Loucy (cell line): ENCODE data around the gene PROKR2.

Source experiments
- EZH2phosphoT487 ChIP-seq: fragments of 200-600 bp; IDR thresholded peaks from 2 replicates; pipeline ENCODE4 v1.6.1; 2018; ENCODE audit warnings: antibody characterized with exemption, mild to moderate bottlenecking, moderate library complexity, borderline replicate concordance
- TF ChIP-seq, protein P1 (sequence below): fragments of 200-600 bp; sonication (generic); conservative IDR thresholded peaks from 2 replicates; pipeline ENCODE4 v1.5.1; 2014; ENCODE audit warnings: mild to moderate bottlenecking, antibody characterized with exemption, low read length

DNA sequence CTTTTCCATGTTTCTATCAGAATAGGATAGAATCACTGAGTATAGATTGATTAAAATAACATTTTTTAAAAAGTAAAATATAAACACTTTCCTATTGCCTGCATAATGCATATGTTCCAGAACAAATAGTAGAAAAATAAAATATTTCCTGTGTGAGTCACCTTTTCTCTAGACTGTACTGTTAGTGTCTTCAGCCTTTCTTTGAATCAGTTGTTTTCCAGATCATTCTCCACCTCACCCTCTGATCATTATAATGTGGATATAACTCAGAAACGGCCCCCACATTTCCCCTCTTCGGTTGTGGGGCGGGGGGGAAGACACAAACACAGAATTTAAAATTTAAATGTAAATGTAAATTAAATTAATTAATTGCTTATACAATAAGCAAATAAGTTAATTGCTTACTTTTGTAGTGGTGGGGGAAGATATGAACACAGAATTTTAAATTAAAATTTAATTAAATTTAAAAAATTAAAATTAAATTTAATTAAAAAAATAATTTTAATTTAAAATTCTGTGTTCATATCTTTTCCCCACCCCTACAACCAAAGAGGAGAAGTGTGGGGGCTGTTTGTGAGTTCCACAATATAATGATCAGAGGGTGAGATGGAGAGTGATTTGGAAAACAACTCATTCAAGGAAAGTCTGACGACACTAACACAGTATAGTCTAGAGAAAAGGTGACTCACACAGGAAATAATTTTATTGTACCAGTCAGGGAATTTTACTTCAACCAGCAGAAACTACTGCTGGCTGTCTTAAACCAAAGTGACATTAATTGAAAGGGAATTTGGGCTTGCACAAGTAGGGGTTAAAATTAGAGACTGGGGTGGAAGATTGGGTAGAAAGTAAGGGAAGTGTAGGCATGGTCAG, 37.1 kb upstream of the PROKR2 start:
- TF ChIP-seq, protein P1, sequence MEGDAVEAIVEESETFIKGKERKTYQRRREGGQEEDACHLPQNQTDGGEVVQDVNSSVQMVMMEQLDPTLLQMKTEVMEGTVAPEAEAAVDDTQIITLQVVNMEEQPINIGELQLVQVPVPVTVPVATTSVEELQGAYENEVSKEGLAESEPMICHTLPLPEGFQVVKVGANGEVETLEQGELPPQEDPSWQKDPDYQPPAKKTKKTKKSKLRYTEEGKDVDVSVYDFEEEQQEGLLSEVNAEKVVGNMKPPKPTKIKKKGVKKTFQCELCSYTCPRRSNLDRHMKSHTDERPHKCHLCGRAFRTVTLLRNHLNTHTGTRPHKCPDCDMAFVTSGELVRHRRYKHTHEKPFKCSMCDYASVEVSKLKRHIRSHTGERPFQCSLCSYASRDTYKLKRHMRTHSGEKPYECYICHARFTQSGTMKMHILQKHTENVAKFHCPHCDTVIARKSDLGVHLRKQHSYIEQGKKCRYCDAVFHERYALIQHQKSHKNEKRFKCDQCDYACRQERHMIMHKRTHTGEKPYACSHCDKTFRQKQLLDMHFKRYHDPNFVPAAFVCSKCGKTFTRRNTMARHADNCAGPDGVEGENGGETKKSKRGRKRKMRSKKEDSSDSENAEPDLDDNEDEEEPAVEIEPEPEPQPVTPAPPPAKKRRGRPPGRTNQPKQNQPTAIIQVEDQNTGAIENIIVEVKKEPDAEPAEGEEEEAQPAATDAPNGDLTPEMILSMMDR, result no peak
- TF ChIP-seq EZH2phosphoT487, result no peak
